GM18511 (cell line): ENCODE measurements around the gene FYN.
"Not testable (repeated sequence)": the region's sequence is repeated elsewhere in the genome, so short reads cannot be mapped to it uniquely, and the experiment has no call there.

ENCODE experiments used
- ATAC-seq: cut with Tn5 transposase; IDR thresholded peaks from one replicate; pipeline ENCODE4 v1.9.1; 2021; ENCODE audit warnings: mild to moderate bottlenecking, moderate library complexity; ENCODE audit not compliant: unreplicated experiment

Gene FYN

DNA sequence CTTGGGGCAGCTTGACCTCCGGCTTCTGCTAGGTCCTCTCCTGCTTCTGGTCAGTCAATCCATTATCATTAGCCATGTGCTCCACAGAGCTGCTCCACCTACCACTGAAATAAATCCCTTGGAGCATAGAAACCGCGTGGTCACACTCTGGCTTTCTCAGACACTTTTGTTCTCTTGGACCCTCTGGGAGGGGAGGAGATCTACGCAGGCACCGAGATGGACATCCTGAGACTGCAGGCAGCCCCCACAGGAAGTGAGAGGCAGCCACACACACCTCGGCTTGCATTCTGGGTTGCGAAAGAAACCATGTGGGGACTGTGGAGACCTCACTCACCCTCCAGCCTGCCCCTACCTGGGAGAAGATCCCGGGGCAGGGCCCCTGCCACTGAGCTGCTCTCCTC, 79.5 kb downstream of the FYN start:
- ATAC-seq: no peak

DNA sequence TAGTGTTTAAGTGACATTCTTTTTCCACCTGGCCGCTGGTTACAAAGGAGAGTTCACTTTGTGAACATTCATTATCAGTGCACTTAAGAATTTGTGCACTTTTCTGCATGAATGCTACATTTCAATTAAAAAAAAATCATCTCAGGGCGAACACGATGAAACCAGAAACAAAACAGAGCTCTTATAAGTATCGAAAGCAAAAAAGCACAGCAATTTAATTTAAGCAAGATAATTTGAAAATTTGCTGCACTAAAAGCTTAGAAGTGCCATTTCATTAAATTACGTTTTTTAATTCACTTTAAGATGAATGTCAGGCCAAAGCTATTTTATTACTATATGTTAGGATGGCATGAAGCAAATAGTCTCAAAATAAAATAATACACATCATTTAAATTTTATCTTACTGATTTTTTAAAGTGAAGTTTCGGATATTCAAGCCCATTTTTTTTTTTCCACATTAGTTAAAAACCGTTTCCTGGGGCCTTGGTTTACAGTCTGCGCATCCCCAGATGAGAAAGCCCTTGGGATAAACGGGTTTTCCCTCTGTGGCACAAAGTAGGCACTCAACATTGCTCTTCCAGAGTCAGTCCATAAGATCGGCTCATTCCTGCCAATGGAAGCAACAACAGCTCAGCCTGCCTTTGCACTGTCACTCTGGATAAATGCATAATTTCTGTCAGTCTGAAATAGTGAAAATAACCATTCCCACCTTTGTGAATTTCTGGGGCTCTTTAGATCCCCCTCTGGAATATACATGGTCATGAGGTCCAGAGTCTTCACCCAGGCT, 80.1 kb downstream of the FYN start:
- ATAC-seq: no peak

DNA sequence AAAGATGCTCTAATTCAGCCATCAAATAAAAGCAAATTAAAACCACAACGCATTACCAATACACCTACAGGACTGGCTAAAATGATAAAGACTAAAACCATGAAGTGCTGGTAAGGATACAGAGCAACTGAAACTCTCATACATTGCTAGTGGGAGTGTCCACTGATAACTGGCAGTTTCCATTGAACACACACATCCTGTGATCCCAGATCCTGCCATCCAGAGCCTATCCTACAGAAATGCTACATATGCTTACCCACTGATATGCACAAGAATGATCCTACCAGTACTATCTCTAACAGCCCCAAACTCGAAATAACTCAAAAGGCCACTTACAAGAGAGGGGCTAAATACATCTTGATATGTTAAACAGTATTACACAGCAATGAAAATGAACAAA, 81.0 kb downstream of the FYN start:
- no peak for ATAC-seq

DNA sequence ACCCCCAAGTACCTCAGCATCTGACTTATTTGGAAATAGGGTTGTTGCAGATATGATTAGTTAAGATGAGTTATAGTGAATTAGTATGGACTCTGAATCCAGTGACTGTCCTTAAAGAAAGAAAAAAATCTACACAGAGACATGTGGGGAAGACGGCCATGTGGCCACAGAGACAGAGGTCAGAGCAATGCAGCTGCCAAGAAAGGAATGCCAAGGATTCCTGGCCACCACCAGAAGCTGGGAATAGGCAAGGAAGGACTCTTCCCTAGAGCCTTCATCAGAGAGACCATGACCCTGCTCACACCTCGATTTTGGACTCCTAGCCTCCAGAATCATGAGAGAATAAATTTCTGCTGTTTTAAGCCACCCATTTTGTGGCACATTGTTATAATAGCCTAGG, 81.8 kb downstream of the FYN start:
- no peak for ATAC-seq

DNA sequence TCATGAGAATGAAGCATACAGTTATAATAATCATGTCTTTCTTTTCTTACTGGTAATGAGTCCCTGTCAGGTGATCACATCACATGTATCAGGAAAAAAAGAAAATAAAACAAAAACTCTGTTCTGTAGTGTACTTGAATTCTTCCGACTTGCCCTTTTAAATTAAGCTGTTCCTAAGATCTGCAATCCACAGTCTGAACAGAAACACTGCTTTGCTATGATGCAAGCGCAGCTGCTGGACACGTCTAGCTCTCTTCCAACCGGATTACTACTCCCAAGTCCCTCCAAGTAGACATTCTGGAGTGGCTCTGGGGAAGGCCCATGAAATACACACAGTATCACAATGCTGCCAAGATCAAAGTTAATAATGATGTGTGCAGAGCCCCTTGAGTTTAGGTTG, 83.7 kb downstream of the FYN start:
- ATAC-seq: no peak

DNA sequence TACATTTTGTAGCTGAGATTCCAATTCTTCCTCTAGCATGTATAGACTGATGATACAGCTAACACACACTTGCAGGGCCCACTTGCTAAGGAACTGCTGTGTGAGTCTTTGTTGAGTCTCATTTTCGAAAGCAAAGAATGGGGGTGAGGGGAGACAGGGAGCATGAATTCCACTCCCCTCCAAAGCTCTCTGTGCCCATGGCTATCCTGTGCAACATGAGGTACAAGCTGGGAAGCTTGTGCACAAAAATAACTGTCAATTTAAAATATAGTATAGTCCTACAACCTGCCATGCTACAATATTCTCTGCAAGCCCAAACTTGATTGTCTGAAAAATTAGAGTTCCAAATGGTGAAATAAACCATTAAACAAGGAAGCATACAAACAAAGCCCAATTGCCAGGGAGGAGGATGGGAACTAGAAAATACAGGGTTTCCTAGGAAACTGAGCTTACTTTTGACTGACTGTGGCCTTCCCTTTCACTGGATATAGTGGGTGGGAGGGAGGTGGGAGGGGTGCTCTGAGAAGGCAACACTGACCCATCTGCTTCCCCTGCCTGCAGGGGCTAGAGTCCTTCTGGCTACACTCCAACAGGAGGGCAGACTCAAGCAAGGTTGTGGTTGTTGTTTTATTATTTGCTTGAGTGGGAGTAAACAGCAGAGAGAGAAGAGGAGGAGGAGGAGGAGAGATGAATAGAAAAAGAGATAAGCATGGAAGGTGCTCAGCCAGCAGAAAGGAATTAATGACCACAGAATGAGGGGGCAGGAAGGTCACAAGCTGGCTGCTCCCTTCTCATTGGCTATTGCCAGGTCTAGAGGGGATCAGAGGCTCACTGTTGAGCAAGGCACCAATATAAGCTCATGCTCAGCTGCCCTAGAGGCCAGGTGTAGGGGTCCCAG, 84.6 kb downstream of the FYN start:
- no peak for ATAC-seq

DNA sequence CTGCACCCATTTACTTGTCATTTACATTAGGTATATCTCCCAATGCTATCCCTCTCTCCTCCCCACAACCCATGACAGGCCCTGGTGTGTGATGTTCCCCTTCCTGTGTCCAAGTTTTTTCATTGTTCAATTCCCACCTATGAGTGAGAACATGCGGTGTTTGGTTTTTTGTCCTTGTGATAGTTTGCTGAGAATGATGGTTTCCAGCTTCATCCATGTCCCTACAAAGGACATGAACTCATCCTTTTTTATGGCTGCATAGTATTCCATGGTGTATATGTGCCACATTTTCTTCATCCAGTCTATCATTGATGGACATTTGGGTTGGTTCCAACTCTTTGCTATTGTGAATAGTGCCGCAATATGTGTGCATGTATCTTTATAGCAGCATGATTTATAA, 87.1 kb downstream of the FYN start:
- ATAC-seq: not testable (repeated sequence)

DNA sequence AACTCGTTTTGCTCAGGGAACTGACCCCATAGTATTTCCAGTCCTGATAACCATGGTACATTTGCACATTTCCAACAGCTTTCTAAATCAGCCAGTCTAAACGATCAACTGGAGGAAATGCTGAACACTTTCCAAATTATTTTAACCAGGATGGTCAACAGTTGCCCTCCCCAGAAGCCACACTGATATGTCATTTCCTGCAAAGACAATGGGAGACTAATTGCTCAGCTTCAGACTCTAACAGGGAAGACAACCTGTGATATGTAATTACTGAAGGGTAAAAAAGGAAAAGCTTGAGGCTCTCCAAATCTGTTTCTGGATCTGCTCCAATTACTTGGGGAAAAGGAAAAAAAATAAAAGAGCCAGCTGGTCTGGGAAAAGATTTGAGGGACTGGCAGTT, 88.8 kb downstream of the FYN start:
- ATAC-seq: no peak

DNA sequence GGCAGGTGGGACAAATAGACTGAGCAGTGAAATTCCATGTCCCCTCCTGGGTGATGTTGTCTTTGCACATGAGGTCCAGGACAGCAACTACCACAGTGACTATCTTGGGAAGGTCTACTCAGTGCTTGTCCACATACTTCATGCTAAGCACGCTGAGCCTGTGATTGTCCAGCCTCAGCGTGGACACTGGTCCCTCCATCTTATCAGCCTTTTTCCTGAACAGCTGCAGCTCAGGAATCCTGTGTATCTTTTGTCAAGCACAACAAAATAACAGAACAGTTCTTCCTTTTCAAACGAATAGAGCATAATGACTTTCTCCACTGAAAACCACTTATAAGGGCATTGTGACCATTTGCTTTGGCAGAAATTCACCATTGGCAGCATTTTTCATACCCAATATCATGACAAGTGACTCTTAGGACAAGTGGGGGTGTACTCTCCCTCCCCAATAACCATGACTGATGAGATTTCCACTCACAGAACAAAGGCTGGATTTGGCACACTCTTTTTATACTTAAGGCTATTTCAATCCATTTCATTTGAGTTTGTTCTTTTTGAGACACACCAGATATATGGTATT, 90.3 kb downstream of the FYN start:
- ATAC-seq: no peak

DNA sequence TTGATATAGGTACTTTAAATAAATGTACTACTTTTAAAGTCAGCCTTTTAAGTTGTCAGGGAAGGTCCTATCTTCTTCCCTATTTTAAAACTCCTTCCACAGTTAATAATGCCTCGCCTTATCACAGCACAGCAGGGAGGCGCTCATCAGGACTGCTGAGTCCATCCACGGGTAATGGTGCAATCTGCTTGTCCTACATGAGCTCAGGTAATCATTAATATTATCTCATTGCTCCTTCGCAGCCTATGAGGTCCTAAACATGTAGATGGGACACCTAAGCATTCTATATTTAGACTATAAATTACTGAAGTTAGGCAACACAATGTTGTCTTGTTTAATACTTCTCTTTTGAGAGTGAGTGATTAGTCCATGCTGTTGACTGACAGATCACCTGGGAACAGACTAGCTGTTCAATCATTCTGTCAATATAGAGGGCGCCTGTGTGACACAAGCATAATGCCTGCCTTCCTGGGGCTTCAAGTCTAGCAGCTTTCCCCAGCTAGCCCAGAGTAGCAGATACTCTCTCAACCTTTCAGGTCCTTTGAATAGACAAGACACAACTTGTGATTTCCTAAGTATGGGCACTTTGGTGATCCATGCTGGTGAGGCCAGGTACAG, 91.0 kb downstream of the FYN start:
- no peak for ATAC-seq

DNA sequence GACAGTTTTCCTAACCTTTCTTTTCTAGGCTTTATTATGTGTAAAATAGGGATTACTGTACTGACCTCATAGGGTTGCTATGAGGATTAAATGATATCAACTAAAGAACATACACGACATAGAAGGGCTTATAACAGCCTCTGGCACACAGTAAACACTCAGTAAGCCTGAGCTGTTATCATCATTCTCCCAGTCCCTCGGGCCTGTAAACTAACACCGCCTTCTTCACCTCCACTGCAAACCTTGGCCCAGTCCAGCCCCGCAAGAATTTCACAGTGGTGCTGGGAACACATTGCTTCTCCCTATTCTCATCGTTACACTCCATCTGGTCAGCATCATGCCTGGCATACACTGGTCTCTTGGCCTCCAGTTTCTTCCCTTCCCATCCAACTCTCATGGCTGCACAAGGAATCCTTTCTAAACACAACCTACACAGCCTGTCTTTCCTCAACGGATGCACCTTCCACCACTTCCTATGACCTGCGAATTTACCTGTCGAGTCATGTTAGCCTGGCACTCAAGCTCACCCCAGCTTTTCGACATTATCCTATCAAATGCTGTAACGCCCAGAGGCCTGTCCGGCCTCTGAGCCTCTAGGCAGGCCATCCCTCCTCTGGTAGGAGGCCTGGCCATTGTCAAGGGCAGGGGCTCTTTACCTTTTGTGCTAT, 92.1 kb downstream of the FYN start:
- ATAC-seq: no peak

DNA sequence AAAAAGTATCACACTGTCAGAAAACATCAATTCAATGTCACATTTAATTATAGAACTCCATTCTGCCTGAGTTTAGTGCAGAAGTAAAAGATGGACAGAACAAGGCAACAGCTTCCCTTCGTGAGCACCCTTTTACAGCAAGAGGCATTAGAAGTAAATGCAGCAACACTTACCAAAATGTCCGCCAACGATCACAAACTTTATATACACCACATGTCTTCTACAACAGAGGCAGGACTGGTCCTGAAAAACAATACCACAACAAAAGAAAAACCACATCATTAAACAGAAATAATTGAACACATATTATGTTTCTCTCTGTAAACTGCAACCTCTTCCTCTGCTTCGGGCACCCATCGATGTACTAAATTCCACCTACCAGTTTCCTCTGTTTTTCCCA, 92.9 kb downstream of the FYN start:
- no peak for ATAC-seq

DNA sequence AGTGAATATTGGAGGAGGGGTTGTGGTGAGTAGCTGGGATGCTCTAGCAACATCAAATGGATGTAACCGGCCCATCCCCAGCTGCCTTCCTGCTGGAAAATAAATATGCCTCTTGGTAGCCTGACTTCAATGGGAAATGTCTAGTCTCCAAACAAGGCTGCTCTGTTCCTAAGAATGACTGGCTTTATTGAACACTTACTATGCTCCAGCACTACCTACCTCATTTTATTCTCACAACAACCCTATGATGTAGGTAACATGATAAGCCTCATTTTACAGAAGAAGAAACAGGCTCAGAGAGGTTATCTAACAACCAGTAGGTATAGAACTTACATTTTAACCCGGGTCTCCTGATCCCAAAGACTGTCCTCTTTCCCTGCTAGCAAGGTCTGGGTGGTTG, 93.6 kb downstream of the FYN start:
- ATAC-seq: no peak

DNA sequence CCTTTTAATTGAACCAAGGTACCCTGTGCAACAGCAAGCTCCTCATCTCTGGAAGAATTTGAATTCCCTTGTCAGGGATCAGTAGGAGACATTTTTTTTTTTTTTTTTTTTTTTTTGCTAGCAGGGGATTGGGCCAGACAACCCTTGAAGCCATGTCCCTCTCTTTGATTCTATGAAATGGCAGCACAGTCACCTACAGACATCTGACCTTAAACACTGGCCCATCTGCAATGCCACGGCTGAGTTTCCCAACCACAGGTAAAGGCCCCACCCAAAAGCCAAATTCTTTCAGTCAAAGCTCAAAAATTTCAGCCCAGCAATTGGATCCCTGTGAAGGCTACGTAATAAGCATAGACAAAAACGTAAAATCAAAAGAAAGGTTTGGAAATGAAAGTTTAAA, 94.2 kb downstream of the FYN start:
- ATAC-seq: no peak

DNA sequence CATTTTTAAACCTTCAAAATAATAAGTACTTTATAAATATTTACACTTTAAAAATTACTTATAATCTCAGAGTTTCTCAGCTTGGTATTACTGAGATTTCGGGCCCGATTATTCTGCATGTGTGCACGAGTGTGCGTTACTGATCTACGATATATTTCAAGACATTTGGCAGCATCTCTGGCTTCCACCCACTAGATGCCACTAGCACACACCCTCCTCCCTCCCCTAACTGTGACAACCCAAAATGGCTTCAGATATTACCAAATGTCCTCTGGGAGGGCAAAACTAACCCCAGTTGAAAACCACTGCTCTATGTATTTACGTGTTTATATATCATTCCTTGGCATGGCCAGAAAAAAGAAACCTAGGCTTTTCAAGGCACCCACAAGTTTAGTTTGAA, 95.9 kb downstream of the FYN start:
- ATAC-seq: no peak

DNA sequence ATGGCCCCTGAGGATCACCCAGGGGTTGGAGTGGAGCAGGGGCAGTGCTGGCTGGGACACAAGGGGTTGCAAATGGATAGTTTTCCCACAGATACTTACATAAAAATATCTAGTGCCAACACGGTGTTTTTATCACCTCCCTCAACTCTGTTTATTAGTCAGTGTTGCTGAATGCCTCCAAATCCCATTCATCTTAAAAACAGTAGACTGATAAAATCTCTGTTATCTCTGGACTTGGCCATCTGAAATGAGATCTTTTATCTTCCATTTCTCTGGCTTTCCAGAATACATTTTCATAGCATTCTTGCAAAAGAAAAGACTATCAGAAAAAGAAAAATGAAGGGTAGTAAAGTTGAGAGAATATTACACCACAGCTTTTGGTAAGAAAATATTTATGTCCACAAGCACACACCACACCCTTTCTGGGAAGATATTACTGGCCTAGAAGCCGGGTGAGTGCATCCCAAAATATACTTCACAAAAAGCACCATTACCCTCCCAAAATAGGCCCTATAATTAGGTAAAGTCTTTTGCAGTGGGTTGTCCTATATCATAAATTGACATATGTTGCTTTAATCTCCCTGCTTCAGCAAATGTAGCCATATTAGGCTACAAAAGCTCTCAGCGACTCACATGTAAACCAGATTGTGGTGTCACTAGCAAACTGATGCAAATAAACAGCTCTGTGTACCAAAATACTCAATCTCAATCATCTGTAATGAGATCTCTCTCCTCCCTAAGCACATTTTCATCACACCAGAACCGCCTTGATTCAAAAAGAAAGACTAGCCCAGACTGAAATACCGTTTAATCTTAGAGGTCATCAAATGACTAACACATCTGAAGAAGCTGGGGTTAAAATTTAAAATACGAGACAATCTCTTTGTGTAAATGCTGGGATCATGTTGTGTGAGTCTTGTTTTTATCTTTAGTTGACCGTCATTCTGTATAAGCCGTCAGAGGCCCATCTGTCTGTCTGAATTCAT, 96.7 kb downstream of the FYN start:
- ATAC-seq: no peak

DNA sequence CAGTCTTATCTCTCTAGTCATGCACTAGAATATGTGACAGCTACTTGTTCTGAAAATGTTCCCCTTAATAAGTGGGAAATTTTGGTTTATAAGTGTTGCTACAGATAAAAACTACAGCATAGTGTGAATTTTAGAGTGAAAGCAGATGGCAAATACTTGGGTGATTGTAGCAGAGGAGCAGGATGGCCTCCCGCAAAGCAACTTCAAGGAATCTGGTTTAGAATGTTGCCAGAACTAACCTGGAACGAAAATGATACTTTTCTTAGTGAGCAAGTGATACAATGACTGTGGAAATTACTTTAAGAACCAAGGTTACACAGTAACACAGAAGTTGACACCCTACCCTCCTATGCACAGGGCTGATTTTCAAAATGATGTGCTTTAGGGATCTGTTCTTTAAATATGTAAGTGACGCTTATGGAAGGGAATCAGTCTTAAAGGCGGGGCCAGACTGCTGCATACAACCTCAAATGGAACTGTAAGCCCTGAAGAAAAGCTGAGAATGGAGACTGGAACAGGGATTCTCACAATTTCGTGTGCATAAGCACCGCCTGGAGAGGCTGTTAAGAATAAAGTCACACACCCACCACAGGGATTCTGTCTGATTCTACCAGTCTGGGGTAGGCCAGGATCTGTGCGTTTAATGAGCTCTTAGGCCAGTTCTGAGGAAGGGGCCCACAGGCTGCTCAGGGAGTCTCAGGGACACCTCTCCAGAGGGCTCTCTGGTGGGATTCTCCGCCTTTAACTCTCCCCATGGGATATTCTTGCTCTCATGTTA, 97.9 kb downstream of the FYN start:
- no peak for ATAC-seq

DNA sequence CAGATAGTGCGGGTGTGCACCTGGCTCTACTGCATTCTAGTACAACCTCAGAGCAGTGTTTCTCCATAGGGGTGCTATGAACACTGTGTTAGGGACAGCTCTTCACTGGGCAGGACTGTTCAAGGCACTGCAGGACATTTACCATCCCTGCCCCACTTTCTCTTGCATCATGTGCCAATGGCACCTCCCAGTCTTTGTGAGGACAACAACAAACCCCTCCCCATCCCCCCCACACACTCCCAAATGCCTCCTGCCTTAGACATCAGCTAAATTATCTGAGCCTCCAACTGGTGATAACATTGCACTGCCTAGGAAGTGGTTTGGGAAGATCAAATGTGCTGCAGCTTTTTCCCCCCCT, 98.9 kb downstream of the FYN start:
- no peak for ATAC-seq
